ENCODE data around the gene FOXP1. TPM values are rescaled to one million over a fixed set of nuclear protein-coding genes. Genes with fewer than 3 reads are reported as not detected.

The FOXP1 gene
- total RNA-seq, 1 experiment from 2014 or later, result 75.3 TPM

GRCh38 chr3:71124048-71124447 lies 459.5 kb downstream of the FOXP1 start:
- TF ChIP-seq, protein P1, sequence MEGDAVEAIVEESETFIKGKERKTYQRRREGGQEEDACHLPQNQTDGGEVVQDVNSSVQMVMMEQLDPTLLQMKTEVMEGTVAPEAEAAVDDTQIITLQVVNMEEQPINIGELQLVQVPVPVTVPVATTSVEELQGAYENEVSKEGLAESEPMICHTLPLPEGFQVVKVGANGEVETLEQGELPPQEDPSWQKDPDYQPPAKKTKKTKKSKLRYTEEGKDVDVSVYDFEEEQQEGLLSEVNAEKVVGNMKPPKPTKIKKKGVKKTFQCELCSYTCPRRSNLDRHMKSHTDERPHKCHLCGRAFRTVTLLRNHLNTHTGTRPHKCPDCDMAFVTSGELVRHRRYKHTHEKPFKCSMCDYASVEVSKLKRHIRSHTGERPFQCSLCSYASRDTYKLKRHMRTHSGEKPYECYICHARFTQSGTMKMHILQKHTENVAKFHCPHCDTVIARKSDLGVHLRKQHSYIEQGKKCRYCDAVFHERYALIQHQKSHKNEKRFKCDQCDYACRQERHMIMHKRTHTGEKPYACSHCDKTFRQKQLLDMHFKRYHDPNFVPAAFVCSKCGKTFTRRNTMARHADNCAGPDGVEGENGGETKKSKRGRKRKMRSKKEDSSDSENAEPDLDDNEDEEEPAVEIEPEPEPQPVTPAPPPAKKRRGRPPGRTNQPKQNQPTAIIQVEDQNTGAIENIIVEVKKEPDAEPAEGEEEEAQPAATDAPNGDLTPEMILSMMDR (conservative IDR thresholded peaks at IDR 0.05), result no peak
- Mint-ChIP-seq H3K9me3 (no peaks in the 10 kb centered on the region), H3K27me3 (ENCODE audit: low read depth) (no peaks in the 10 kb centered on the region; the same call in 1 of the 2 replicates), H3K4me3 (no peak overlapping the region), H3K27ac (no peak overlapping the region), H3K4me1 (peaks cover 22 to 27% of the 10 kb centered on the region in 2 experiments), H3K36me3 (ENCODE audit: insufficient read depth in 1 of 3, low read depth in 3 of 3) (no peaks in the 10 kb centered on the region)
- H3K4me2 ChIP-seq (ENCODE audit: insufficient read depth, insufficient read length, low read length), result no peak overlapping the region
- no peak overlapping the region for H3K4ac ChIP-seq (ENCODE audit: low read depth, low read length)
- no peak overlapping the region for H4K91ac ChIP-seq (ENCODE audit: insufficient read length, low read depth, low read length)
- no peak overlapping the region for H2BK120ac ChIP-seq (ENCODE audit: low read depth, low read length, poor library complexity, severe bottlenecking)
- H3K9me3 ChIP-seq (ENCODE audit: control insufficient read depth, low read depth, low read length), result no peaks in the 10 kb centered on the region
- H3K23me2 ChIP-seq (ENCODE audit: insufficient read length, low read depth, low read length, poor library complexity, severe bottlenecking), result no peaks in the 10 kb centered on the region
- H3K27me3 ChIP-seq (ENCODE audit: insufficient read depth, low read length), result no peaks in the 10 kb centered on the region
- DNase-seq, result no peak
- no peak overlapping the region for H3K14ac ChIP-seq (ENCODE audit: insufficient read depth, low read length)
- no peak overlapping the region for H4K8ac ChIP-seq (replicated peaks; ENCODE audit: insufficient read length, low read depth, low read length)
- no peak overlapping the region for H3T11ph ChIP-seq (ENCODE audit: low read length)
- no peak overlapping the region for H2AFZ ChIP-seq (ENCODE audit: low read length)
- no peak overlapping the region for H3K18ac ChIP-seq (ENCODE audit: insufficient read length, low read depth, low read length)
- H2AK5ac ChIP-seq (ENCODE audit: insufficient read length, low read length), result no peak overlapping the region
- H3K79me2 ChIP-seq (ENCODE audit: insufficient read depth, low read length), result no peaks in the 10 kb centered on the region
- no CpG with 5 or more reads among the region's 1 CpG for WGBS (ENCODE audit: extremely low coverage, insufficient read length, low lambda C conversion rate)
- H3K79me1 ChIP-seq (ENCODE audit: insufficient read depth, low read depth, low read length, poor library complexity, severe bottlenecking), result no peaks in the 10 kb centered on the region
- no peak overlapping the region for H3K27ac ChIP-seq (ENCODE audit: insufficient read length, low read depth, low read length)
- H3K9ac ChIP-seq (ENCODE audit: extremely low read depth, insufficient read length, low read length), result no peak overlapping the region
- no peak overlapping the region for H2BK5ac ChIP-seq (ENCODE audit: insufficient read length, low read length)
- no peak overlapping the region for H3K56ac ChIP-seq (ENCODE audit: insufficient read length, low read depth, low read length)
- no peak overlapping the region for H2BK12ac ChIP-seq (ENCODE audit: insufficient read length, low read depth, low read length)
- no peak overlapping the region for H2BK20ac ChIP-seq (ENCODE audit: low read depth, low read length, poor library complexity, severe bottlenecking)
- H4K5ac ChIP-seq (ENCODE audit: insufficient read length, low read depth, low read length), result no peak overlapping the region
- H4K20me1 ChIP-seq (ENCODE audit: control insufficient read depth, insufficient read depth, insufficient read length), result no peaks in the 10 kb centered on the region
- H3K23ac ChIP-seq (ENCODE audit: insufficient read length, low read depth, low read length), result no peak overlapping the region
- H3K4me1 ChIP-seq (ENCODE audit: insufficient read depth, low read length), result peaks cover 9% of the 10 kb centered on the region
- H2BK15ac ChIP-seq (ENCODE audit: low read depth, low read length), result no peak overlapping the region

All from H9 (cell line).